Left lung (tissue), 10 donors: ENCODE results near the gene VPS51. TPM values are rescaled to one million over a fixed set of nuclear protein-coding genes. Genes with fewer than 3 reads are reported as not detected.

Source experiments
- ATAC-seq: fragments of 200-7000 bp; cut with Tn5 transposase; one replicate; pipeline ENCODE4 v1.9.1; 2020; ENCODE audit warnings: moderate library complexity
- DNase-seq, 4 donors: peaks; one replicate each; pipeline ENCODE4 v3.0.0-alpha.2; 2013 to 2020
- H3K27ac ChIP-seq, 2 donors: fragments of 200-600 bp; sonication (generic) in 1 of 2; one replicate each; pipeline versions ENCODE4 v1.5.0 to v1.8.0; 2020 to 2021
- H3K27me3 ChIP-seq, 2 donors: fragments of 200-600 bp; sonication (generic) in 1 of 2; one replicate each; pipeline versions ENCODE4 v1.5.0 to v1.8.0; 2020 to 2021
- H3K36me3 ChIP-seq, 2 donors: fragments of 200-600 bp; sonication (generic) in 1 of 2; one replicate each; pipeline versions ENCODE4 v1.5.0 to v1.8.0; 2020 to 2021
- H3K4me1 ChIP-seq, 2 donors: fragments of 200-600 bp; one replicate each; pipeline ENCODE4 v1.8.0; 2021
- H3K4me3 ChIP-seq, 2 donors: fragments of 200-600 bp; sonication (generic) in 1 of 2; one replicate each; pipeline versions ENCODE4 v1.5.0 to v1.8.0; 2020 to 2021; ENCODE audit warnings: mild to moderate bottlenecking in 1 of 2
- H3K9me3 ChIP-seq, 2 donors: fragments of 200-600 bp; sonication (generic) in 1 of 2; one replicate each; pipeline versions ENCODE4 v1.5.0 to v1.8.0; 2020 to 2021
- CTCF ChIP-seq, 2 donors: fragments of 200-600 bp; sonication (generic) in 1 of 2; IDR thresholded peaks; one replicate each; pipeline versions ENCODE4 v1.5.0 to v1.8.0; 2021; ENCODE audit warnings: antibody characterized with exemption in 2 of 2
- intact Hi-C, 2 donors: fragments of 100-400 bp; cut with DNase I; formaldehyde crosslinking; loops; one replicate each; pipeline versions ENCODE4 v1.11.2 to v1.14.2; 2022
- polyA plus RNA-seq, 6 donors: library from polyadenylated mRNA; unstranded; fragments of 120-200 nt; gene quantifications; one replicate each; pipeline ENCODE4 v1.2.1, GENCODE V29; 2013; ENCODE audit not compliant: insufficient read length in 6 of 6
- total RNA-seq, 2 donors: library from RNA; stranded (reverse); fragmentation: NEBNext Ultra II Directional; extraction: Animal tissue kit (Norgen Biotek cat#: 25700); gene quantifications; one replicate each; pipeline ENCODE4 v1.2.1, GENCODE V29; 2021
- donor health status: DM: no; HTN: yes; CAD: no.
- donor health status: DM: no; HTN: no; CAD: no.

Gene VPS51
- total and polyA plus RNA-seq, 8 donors: 79.4 to 143 (median 108) TPM

- peaks cover 0 to 52% of the 10 kb centered on the region in 2 donors for H3K36me3 ChIP-seq
- H3K4me1 ChIP-seq: peaks cover 9 to 27% of the 10 kb centered on the region in 2 donors
- TF ChIP-seq CTCF (IDR thresholded peaks at IDR 0.05): no peak
- H3K27ac ChIP-seq: peak overlapping the region in 1 of 2 donors; percentile 90
- no peak for ATAC-seq
- DNase-seq: no peak
- no peaks in the 10 kb centered on the region for H3K9me3 ChIP-seq
- intact Hi-C loops: no loop called here
- no peaks in the 10 kb centered on the region for H3K27me3 ChIP-seq
- no peak overlapping the region for H3K4me3 ChIP-seq
These were observed 10.6 kb upstream of the VPS51 start for GRCh38 chr11:65085446-65085845.

- Histone ChIP-seq H3K4me1 (peaks cover 9 to 27% of the 10 kb centered on the region in 2 donors), H3K27me3 (no peaks in the 10 kb centered on the region), H3K4me3 (no peak overlapping the region), H3K9me3 (no peaks in the 10 kb centered on the region), H3K36me3 (peaks cover 0 to 52% of the 10 kb centered on the region in 2 donors), H3K27ac (no peak overlapping the region)
- intact Hi-C loops: no loop called here
- TF ChIP-seq CTCF (IDR thresholded peaks at IDR 0.05): no peak
- DNase-seq: no peak
- no peak for ATAC-seq
These were observed 9.2 kb upstream of the VPS51 start for GRCh38 chr11:65086809-65087208.

GRCh38 chr11:65087216-65087615 is 8.8 kb upstream of the VPS51 start:
- Histone ChIP-seq H3K4me3 (no peak overlapping the region), H3K4me1 (peaks cover 9 to 27% of the 10 kb centered on the region in 2 donors), H3K27me3 (no peaks in the 10 kb centered on the region), H3K9me3 (no peaks in the 10 kb centered on the region), H3K36me3 (peaks cover 0 to 52% of the 10 kb centered on the region in 2 donors), H3K27ac (no peak overlapping the region)
- intact Hi-C loops: no loop called here
- no peak for TF ChIP-seq CTCF (IDR thresholded peaks at IDR 0.05)
- ATAC-seq (no peak), DNase-seq (no peak)

GRCh38 chr11:65087827-65088226 is 8.2 kb upstream of the VPS51 start:
- Histone ChIP-seq H3K4me1 (peaks cover 9 to 27% of the 10 kb centered on the region in 2 donors), H3K4me3 (no peak overlapping the region), H3K9me3 (no peaks in the 10 kb centered on the region), H3K27me3 (no peaks in the 10 kb centered on the region), H3K27ac (no peak overlapping the region), H3K36me3 (peaks cover 0 to 52% of the 10 kb centered on the region in 2 donors)
- no peak for TF ChIP-seq CTCF (IDR thresholded peaks at IDR 0.05)
- DNase-seq (no peak), ATAC-seq (no peak)
- intact Hi-C loops: no loop called here

- H3K4me3 ChIP-seq: no peak overlapping the region
- peaks cover 0 to 52% of the 10 kb centered on the region in 2 donors for H3K36me3 ChIP-seq
- H3K27ac ChIP-seq: no peak overlapping the region
- intact Hi-C loops: no loop called here
- TF ChIP-seq CTCF (IDR thresholded peaks at IDR 0.05): no peak
- H3K27me3 ChIP-seq: no peaks in the 10 kb centered on the region
- DNase-seq (no peak), ATAC-seq (no peak)
- H3K4me1 ChIP-seq: peaks cover 9 to 16% of the 10 kb centered on the region in 2 donors
- no peaks in the 10 kb centered on the region for H3K9me3 ChIP-seq
These were observed 6.4 kb upstream of the VPS51 start for GRCh38 chr11:65089621-65090020.
